Measurements from ENCODE around the gene THRSP. TPM values are rescaled to one million over a fixed set of nuclear protein-coding genes. Genes with fewer than 3 reads are reported as not detected.

THRSP gene
- total and polyA plus RNA-seq, 8 donors = 0.33 to 1.4 (median 0.55) TPM; not detected in 5

- intact Hi-C loops (cut with DNase I; ENCODE audit: low total_unique reads) = no loop called here
- no peaks in the 10 kb centered on the region for H3K9me3 ChIP-seq
- WGBS, 5 donors = 83 to 96% (median 89%) methylated on average over 4 of the region's 4 CpGs
- H3K27me3 ChIP-seq = no peaks in the 10 kb centered on the region
- peaks cover 16 to 65% (median 64%) of the 10 kb centered on the region in 4 donors for H3K36me3 ChIP-seq
- no peaks in the 10 kb centered on the region for H3K4me1 ChIP-seq
- no peak for DNase-seq
- H3K27ac ChIP-seq = no peak overlapping the region
- TF ChIP-seq EP300 (IDR thresholded peaks at IDR 0.05) (no peak), POLR2A (IDR thresholded peaks at IDR 0.05) (no peak)
- TF ChIP-seq, protein P1, sequence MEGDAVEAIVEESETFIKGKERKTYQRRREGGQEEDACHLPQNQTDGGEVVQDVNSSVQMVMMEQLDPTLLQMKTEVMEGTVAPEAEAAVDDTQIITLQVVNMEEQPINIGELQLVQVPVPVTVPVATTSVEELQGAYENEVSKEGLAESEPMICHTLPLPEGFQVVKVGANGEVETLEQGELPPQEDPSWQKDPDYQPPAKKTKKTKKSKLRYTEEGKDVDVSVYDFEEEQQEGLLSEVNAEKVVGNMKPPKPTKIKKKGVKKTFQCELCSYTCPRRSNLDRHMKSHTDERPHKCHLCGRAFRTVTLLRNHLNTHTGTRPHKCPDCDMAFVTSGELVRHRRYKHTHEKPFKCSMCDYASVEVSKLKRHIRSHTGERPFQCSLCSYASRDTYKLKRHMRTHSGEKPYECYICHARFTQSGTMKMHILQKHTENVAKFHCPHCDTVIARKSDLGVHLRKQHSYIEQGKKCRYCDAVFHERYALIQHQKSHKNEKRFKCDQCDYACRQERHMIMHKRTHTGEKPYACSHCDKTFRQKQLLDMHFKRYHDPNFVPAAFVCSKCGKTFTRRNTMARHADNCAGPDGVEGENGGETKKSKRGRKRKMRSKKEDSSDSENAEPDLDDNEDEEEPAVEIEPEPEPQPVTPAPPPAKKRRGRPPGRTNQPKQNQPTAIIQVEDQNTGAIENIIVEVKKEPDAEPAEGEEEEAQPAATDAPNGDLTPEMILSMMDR (IDR thresholded peaks at IDR 0.05) = no peak
- H3K4me3 ChIP-seq = no peak overlapping the region
Observed at GRCh38 chr11:78099666-78100065, 36.0 kb downstream of the THRSP start.

DNA sequence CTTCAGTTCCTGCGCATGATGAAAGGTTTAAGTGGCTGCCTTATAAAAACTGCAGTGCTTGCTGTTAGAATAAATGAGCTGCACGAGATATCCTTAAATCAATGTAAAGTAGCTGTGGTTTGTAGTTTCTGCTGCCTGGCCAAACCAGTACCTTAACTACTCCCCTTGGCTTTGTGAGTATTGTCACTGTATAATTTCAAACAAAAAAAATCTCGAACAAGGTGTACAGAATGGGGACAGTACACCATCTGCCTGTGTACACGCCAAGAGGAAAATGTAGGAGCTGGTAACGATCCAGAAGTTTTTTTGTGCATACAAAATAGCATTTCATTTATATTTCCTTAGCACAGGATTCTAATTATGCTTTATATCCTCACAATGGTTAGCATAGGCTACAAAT, 36.6 kb downstream of the THRSP start:
- Histone ChIP-seq H3K9me3 (no peaks in the 10 kb centered on the region), H3K27ac (no peak overlapping the region), H3K27me3 (no peaks in the 10 kb centered on the region), H3K4me1 (no peaks in the 10 kb centered on the region), H3K4me3 (no peak overlapping the region), H3K36me3 (peaks cover 16 to 64% (median 63%) of the 10 kb centered on the region in 4 donors)
- intact Hi-C loops (cut with DNase I; ENCODE audit: low total_unique reads) = no loop called here
- DNase-seq = no peak
- WGBS, 5 donors = 66 to 85% (median 79%) methylated on average over 5 of the region's 5 CpGs
- TF ChIP-seq, protein P1 (IDR thresholded peaks at IDR 0.05) = no peak
- TF ChIP-seq POLR2AphosphoS5 (IDR thresholded peaks at IDR 0.05) (no peak), EP300 (IDR thresholded peaks at IDR 0.05) (no peak), POLR2A (IDR thresholded peaks at IDR 0.05) (no peak)

- Histone ChIP-seq H3K36me3 (peaks cover 16 to 64% (median 63%) of the 10 kb centered on the region in 4 donors), H3K4me1 (no peaks in the 10 kb centered on the region), H3K4me3 (no peak overlapping the region), H3K27ac (no peak overlapping the region), H3K27me3 (no peaks in the 10 kb centered on the region), H3K9me3 (no peaks in the 10 kb centered on the region)
- DNase-seq = no peak
- no peak for TF ChIP-seq POLR2AphosphoS5 (IDR thresholded peaks at IDR 0.05)
- no peak for TF ChIP-seq POLR2A (IDR thresholded peaks at IDR 0.05)
- no peak for TF ChIP-seq EP300 (IDR thresholded peaks at IDR 0.05)
- WGBS, 5 donors = 80 to 89% (median 83%) methylated on average over 2 of the region's 2 CpGs
- intact Hi-C loops (cut with DNase I; ENCODE audit: low total_unique reads) = no loop called here
Observed at GRCh38 chr11:78100676-78101472, 37.2 kb downstream of the THRSP start.

- H3K36me3 ChIP-seq = peaks cover 10 to 80% (median 68%) of the 10 kb centered on the region in 4 donors
- TF ChIP-seq POLR2AphosphoS5 (IDR thresholded peaks at IDR 0.05) (no peak), POLR2A (IDR thresholded peaks at IDR 0.05) (no peak), EP300 (IDR thresholded peaks at IDR 0.05) (no peak)
- no peak overlapping the region for H3K4me3 ChIP-seq
- no peaks in the 10 kb centered on the region for H3K9me3 ChIP-seq
- no peak overlapping the region for H3K27ac ChIP-seq
- no peak for DNase-seq
- intact Hi-C loops (cut with DNase I; ENCODE audit: low total_unique reads) = no loop called here
- no peaks in the 10 kb centered on the region for H3K4me1 ChIP-seq
- WGBS, 5 donors = 69 to 85% (median 82%) methylated on average over 3 of the region's 3 CpGs
- no peaks in the 10 kb centered on the region for H3K27me3 ChIP-seq
Observed at GRCh38 chr11:78109081-78110015, 45.7 kb downstream of the THRSP start.

DNA sequence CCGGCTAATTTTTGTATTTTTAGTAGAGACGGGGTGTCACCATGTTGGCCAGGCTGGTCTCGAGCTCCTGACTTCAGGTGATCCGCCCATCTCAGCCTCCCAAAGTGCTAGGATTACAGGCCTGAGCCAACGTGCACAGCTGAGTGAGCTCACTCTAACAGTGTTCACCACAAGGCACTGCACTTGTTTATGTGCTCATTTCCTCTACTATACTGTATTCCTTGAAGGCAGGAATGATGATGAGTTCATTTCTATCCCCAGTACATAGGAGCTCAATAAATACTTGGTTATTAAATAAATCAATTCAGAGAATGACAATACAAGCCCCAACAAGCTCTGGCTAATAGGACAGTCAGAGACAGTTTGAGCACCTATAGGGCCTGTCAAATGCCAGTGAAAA, 46.7 kb downstream of the THRSP start:
- WGBS, 5 donors = 90 to 98% (median 94%) methylated on average over 5 of the region's 5 CpGs
- Histone ChIP-seq H3K27me3 (no peaks in the 10 kb centered on the region), H3K4me1 (no peaks in the 10 kb centered on the region), H3K36me3 (peaks cover 10 to 72% (median 66%) of the 10 kb centered on the region in 4 donors), H3K27ac (no peak overlapping the region), H3K4me3 (no peak overlapping the region), H3K9me3 (no peaks in the 10 kb centered on the region)
- TF ChIP-seq POLR2A (IDR thresholded peaks at IDR 0.05) (no peak), EP300 (IDR thresholded peaks at IDR 0.05) (no peak), POLR2AphosphoS5 (IDR thresholded peaks at IDR 0.05) (no peak)
- TF ChIP-seq, protein P1 (IDR thresholded peaks at IDR 0.05) = no peak
- intact Hi-C loops (cut with DNase I; ENCODE audit: low total_unique reads) = no loop called here
- no peak for DNase-seq

All from stomach (tissue), 9 donors.